Kidney (tissue), 14 donors: ENCODE results near the gene C10orf67. TPM values are rescaled to one million over a fixed set of nuclear protein-coding genes. Genes with fewer than 3 reads are reported as not detected.

ENCODE experiments used
- DNase-seq, 5 donors: peaks; one replicate each; pipeline ENCODE4 v3.0.0-alpha.2; 2013 to 2020
- FAIRE-seq: peaks from 2 replicates; lab custom pipeline; 2012; peaks lifted over from hg19 to GRCh38; lab: Jason Lieb, UNC
- H3K27ac ChIP-seq, 2 donors: one replicate each; pipeline ENCODE4 v1.7.0; 2013; ENCODE audit warnings: low read depth in 2 of 2, low read length in 2 of 2, inconsistent platforms in 1 of 2
- H3K27me3 ChIP-seq: one replicate; pipeline ENCODE4 v1.7.1; 2013; ENCODE audit warnings: low read length, inconsistent platforms; ENCODE audit not compliant: control insufficient read depth, insufficient read depth
- H3K36me3 ChIP-seq, 3 donors: one replicate each; pipeline versions ENCODE4 v1.7.0 to v1.7.1; 2013; ENCODE audit warnings: low read length in 3 of 3, control low read depth in 1 of 3, inconsistent platforms in 1 of 3; ENCODE audit not compliant: insufficient read depth in 3 of 3, control insufficient read depth in 2 of 3
- H3K4me1 ChIP-seq, 3 donors: one replicate each; pipeline versions ENCODE4 v1.7.0 to v1.7.1; 2013; ENCODE audit warnings: low read length in 3 of 3, inconsistent platforms in 1 of 3, low read depth in 1 of 3; ENCODE audit not compliant: control insufficient read depth in 2 of 3, insufficient read depth in 2 of 3
- H3K4me3 ChIP-seq, 3 donors: one replicate each; pipeline versions ENCODE4 v1.7.0 to v1.8.1; 2013; ENCODE audit warnings: low read length in 3 of 3, control low read depth in 1 of 3, inconsistent platforms in 1 of 3
- H3K9ac ChIP-seq, 3 donors: one replicate each; pipeline versions ENCODE4 v1.7.0 to v1.7.1; 2013; ENCODE audit warnings: low read length in 3 of 3, control low read depth in 1 of 3, inconsistent platforms in 1 of 3
- H3K9me3 ChIP-seq, 3 donors: one replicate each; pipeline versions ENCODE4 v1.7.0 to v1.7.1; 2013; ENCODE audit warnings: low read length in 3 of 3, control low read depth in 1 of 3, inconsistent platforms in 1 of 3; ENCODE audit not compliant: control insufficient read depth in 2 of 3, insufficient read depth in 1 of 3
- CTCF ChIP-seq: IDR thresholded peaks from 3 replicates; pipeline ENCODE4 v1.5.1; 2012; ENCODE audit warnings: mild to moderate bottlenecking, moderate library complexity, borderline replicate concordance; ENCODE audit not compliant: insufficient read depth; ENCODE audit errors: extremely low read depth
- intact Hi-C: fragments of 100-400 bp; cut with DNase I; formaldehyde crosslinking; loops from one replicate; pipeline ENCODE4 v1.11.1; 2022
- polyA plus RNA-seq: library from polyadenylated mRNA; stranded (reverse); fragments of 350-450 nt; fragmentation: Illumina TruSeq; extraction: RNeasy Lipid Tissue Mini Kit (QIAGEN cat#74804); gene quantifications from one replicate; pipeline ENCODE4 v1.2.3, GENCODE V29; 2014; ENCODE audit warnings: low read depth, low replicate concordance; ENCODE audit not compliant: insufficient read depth
- total RNA-seq: library from RNA; stranded (reverse); fragmentation: NEBNext Ultra II Directional; extraction: Animal tissue kit (Norgen Biotek cat#: 25700); gene quantifications from one replicate; pipeline ENCODE4 v1.2.1, GENCODE V29; 2021
- donor health status: control.
- donor health status: control.
- donor health status: control.
- donor health status: control.
- donor health status: control.
- donor health status: DM: yes; HTN: yes; CAD: no.
- donor health status: Normal renal cell carcinoma (clear cell type).

Gene C10orf67
- total and polyA plus RNA-seq, 2 donors from 2014 or later: 1.1 to 1.6 TPM

GRCh38 chr10:23338155-23338828 is 6.3 kb downstream of the C10orf67 start:
- no peak overlapping the region for H3K9ac ChIP-seq
- H3K27ac ChIP-seq: no peak overlapping the region
- DNase-seq: no peak
- no peak overlapping the region for H3K4me3 ChIP-seq
- H3K9me3 ChIP-seq: no peaks in the 10 kb centered on the region
- no peaks in the 10 kb centered on the region for H3K36me3 ChIP-seq
- no peak for FAIRE-seq
- peaks cover 0 to 4% (median 0%) of the 10 kb centered on the region in 3 donors for H3K4me1 ChIP-seq
- no peaks in the 10 kb centered on the region for H3K27me3 ChIP-seq
- intact Hi-C loops: no loop called here
- TF ChIP-seq CTCF: no peak

GRCh38 chr10:23337616-23338015 is 7.0 kb downstream of the C10orf67 start:
- intact Hi-C loops: no loop called here
- Histone ChIP-seq H3K9ac (no peak overlapping the region), H3K36me3 (no peaks in the 10 kb centered on the region), H3K4me3 (no peak overlapping the region), H3K4me1 (peaks cover 0 to 2% (median 0%) of the 10 kb centered on the region in 3 donors), H3K27ac (no peak overlapping the region), H3K27me3 (no peaks in the 10 kb centered on the region), H3K9me3 (no peaks in the 10 kb centered on the region)
- no peak for FAIRE-seq
- TF ChIP-seq CTCF: no peak
- DNase-seq: no peak

- Histone ChIP-seq H3K27me3 (no peaks in the 10 kb centered on the region), H3K9ac (no peak overlapping the region), H3K27ac (no peak overlapping the region), H3K36me3 (no peaks in the 10 kb centered on the region), H3K4me3 (no peak overlapping the region), H3K4me1 (no peaks in the 10 kb centered on the region), H3K9me3 (no peaks in the 10 kb centered on the region)
- no peak for DNase-seq
- TF ChIP-seq CTCF: no peak
- no peak for FAIRE-seq
- intact Hi-C loops: no loop called here
Observed at GRCh38 chr10:23331567-23332301, 12.9 kb downstream of the C10orf67 start.
